H1 (cell line): ENCODE results near the gene CTNNBL1.

Experiments used
- CEBPB ChIP-seq: IDR thresholded peaks from 2 replicates; pipeline ENCODE4 v1.6.1; 2012; ENCODE audit warnings: low read depth, low read length
- NRF1 ChIP-seq: IDR thresholded peaks from 2 replicates; pipeline ENCODE4 v1.6.1; 2011; ENCODE audit warnings: mild to moderate bottlenecking, low read depth, low read length, improper control_type of control experiment
- POLR2A ChIP-seq, 2 experiments: IDR thresholded peaks; 1 replicate in 1 of 2; 2 replicates in 1 of 2; pipeline ENCODE4 v1.6.1; 2011; ENCODE audit warnings: low read depth in 2 of 2, low read length in 2 of 2, mild to moderate bottlenecking in 2 of 2; ENCODE audit errors: control extremely low read depth in 1 of 2
- RNF2 ChIP-seq: fragments of 200-900, 300-1000 bp; sonication (generic); IDR thresholded peaks from 2 replicates; pipeline ENCODE4 v1.7.1; 2016; ENCODE audit warnings: borderline replicate concordance, low read depth, mild to moderate bottlenecking, antibody characterized with exemption, low read length; ENCODE audit not compliant: poor library complexity, severe bottlenecking; ENCODE audit errors: missing control alignments
- RXRA ChIP-seq: IDR thresholded peaks from 2 replicates; pipeline ENCODE4 v1.6.1; 2011; ENCODE audit warnings: low read depth, mild to moderate bottlenecking, low read length, moderate library complexity; ENCODE audit not compliant: insufficient read depth
- SP1 ChIP-seq: IDR thresholded peaks from 2 replicates; pipeline ENCODE4 v1.6.1; 2011; ENCODE audit warnings: low read depth, low read length
- TAF1 ChIP-seq: IDR thresholded peaks from 2 replicates; pipeline ENCODE4 v1.6.1; 2011; ENCODE audit warnings: mild to moderate bottlenecking, low read depth, low read length
- TF ChIP-seq, protein P1 (sequence below), 3 experiments: IDR thresholded peaks; 1 replicate in 2 of 3; 2 replicates in 1 of 3; pipeline versions ENCODE4 v1.5.1 to v1.6.1; 2011; ENCODE audit warnings: low read length in 3 of 3, mild to moderate bottlenecking in 3 of 3, inconsistent platforms in 2 of 3, low read depth in 1 of 3, moderate library complexity in 1 of 3; ENCODE audit not compliant: insufficient read depth in 1 of 3; ENCODE audit errors: control extremely low read depth in 1 of 3

- TF ChIP-seq POLR2A (IDR thresholded peaks at IDR 0.05; ENCODE audit: control extremely low read depth in 1 of 2, low read depth in 2 of 2, low read length in 2 of 2) (no peak), RNF2 (no peak), CEBPB (no peak), RXRA (no peak), TAF1 (no peak), NRF1 (no peak), SP1 (no peak)
- TF ChIP-seq, protein P1, sequence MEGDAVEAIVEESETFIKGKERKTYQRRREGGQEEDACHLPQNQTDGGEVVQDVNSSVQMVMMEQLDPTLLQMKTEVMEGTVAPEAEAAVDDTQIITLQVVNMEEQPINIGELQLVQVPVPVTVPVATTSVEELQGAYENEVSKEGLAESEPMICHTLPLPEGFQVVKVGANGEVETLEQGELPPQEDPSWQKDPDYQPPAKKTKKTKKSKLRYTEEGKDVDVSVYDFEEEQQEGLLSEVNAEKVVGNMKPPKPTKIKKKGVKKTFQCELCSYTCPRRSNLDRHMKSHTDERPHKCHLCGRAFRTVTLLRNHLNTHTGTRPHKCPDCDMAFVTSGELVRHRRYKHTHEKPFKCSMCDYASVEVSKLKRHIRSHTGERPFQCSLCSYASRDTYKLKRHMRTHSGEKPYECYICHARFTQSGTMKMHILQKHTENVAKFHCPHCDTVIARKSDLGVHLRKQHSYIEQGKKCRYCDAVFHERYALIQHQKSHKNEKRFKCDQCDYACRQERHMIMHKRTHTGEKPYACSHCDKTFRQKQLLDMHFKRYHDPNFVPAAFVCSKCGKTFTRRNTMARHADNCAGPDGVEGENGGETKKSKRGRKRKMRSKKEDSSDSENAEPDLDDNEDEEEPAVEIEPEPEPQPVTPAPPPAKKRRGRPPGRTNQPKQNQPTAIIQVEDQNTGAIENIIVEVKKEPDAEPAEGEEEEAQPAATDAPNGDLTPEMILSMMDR (IDR thresholded peaks at IDR 0.05; ENCODE audit: control extremely low read depth in 1 of 3, insufficient read depth in 1 of 3, low read depth in 1 of 3, low read length in 3 of 3), result no peak
These were observed 66.0 kb downstream of the CTNNBL1 start for GRCh38 chr20:37759761-37760209.
